Kasumi-1 (cell line): Measurements from ENCODE around the gene DAGLA.

ENCODE experiments used
- DNase-seq, 2 experiments: peaks; one replicate each; lab custom pipeline; 2025; lab: John Stamatoyannopoulos, UW

The DAGLA gene

GRCh38 chr11:61779666-61780525 lies 99.7 kb downstream of the DAGLA start:
- DNase-seq = no peak

DNA sequence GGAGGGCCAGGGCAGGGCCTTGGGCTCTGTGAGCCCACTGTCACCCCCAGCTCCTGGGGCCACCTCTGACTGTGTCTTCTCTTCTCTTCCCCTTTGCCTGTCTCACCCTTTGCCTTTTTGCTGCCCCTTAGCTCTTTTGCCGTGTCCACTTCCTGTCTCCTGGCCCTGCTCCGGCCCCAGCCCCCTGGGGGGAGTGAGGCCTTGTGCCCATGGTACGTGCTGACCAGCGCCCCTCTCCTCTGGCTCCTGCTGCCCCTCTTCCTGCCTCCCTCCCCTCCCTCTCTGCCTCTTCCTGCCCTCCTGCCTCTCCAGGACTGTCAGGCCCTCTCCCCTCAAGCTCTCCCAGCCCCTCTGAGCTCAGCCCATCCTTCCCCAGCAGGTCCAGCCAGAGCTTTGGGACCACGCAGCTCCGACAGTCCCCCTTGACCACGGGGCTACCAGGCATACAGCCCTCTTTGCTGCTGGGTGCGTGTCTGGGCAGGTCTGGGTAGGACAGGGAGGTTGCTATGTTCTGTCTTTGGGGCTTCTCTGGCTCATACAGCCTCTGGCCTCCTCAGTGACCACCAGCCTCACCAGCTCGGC lies 100.5 kb downstream of the DAGLA start:
- DNase-seq = no peak

GRCh38 chr11:61781585-61781984 lies 101.4 kb downstream of the DAGLA start:
- DNase-seq = no peak

DNA sequence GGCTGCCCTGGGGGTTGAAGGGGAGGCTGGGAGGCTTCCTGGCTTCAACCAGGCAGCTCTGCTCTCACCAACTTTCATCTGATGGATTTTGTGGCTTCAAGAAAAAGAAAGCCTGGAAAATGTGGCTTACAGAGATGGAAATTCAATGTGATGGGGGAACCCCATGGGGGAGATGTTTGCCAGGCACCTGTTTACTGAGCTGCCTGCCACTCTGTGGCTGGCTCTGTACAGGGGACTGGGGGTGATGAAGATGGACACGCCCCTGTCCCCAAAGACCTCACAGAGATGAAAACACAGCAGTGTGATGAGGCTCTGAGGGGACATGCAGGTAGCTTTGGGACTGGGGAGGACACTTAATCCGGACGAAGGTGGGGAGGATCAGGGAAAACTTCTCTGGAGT lies 102.1 kb downstream of the DAGLA start:
- no peak for DNase-seq

- DNase-seq = no peak
Measured at GRCh38 chr11:61782841-61783240, 102.7 kb downstream of the DAGLA start.

DNA sequence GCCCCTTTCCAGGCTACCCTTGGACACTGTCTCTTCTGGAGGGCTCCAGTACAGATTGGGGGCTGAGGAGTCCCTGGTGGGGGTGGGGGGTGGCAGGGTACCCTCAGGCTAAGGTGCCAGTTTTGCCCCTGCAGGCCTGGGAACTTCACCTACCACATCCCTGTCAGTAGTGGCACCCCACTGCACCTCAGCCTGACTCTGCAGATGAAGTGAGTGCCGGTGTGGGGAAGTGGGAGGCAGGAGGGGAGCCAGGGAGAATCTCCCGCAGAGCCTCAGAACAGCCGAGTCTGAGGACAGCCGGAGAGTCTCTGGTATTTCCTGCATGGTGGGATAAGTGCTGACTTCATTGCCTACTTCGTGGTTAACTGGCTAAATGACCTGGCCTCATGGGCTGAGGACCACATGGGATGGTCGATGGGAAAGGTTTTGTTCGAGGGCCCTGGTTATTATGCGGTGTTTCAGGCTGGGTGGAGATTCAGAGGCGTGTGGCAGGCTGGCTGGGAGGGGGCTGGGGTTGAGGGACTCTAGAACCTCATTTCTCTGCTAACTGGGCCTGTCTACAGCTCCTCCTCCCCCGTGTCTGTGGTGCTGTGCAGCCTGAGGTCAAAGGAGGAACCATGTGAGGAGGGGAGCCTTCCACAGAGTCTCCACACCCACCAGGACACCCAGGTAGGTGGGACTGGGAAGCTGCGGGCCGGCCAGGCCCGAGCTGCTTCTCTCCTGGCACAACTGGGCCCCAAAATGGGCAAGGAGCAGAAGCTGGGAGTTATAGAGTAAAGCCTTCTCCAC lies 103.7 kb downstream of the DAGLA start:
- no peak for DNase-seq

- DNase-seq = no peak
Measured at GRCh38 chr11:61784506-61784805, 104.3 kb downstream of the DAGLA start.

DNA sequence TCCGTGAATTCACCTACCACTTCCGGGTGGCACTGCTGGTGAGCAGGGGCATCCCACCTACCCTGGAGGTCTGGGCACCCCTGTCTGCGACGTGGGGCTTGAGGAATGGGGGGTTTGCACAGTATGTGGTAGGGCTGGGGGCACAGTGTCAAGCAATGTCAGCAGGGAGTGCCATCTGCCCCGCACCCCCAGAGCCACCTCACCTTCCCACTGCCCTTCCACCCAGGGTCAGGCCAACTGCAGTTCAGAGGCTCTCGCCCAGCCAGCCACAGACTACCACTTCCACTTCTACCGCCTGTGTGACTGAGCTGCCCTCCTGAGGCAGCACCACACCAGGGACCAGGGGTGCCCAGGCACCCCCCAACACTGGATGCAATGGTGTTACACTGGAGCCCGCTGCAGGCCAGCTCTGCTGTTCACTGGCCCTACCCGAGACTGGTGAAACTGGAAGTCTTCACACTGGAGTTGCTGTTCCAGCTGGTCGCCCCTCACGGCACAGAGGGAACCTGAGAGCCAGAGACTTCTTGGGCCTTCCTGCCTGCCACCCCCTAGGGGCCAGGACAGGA lies 105.7 kb downstream of the DAGLA start:
- no peak for DNase-seq

DNA sequence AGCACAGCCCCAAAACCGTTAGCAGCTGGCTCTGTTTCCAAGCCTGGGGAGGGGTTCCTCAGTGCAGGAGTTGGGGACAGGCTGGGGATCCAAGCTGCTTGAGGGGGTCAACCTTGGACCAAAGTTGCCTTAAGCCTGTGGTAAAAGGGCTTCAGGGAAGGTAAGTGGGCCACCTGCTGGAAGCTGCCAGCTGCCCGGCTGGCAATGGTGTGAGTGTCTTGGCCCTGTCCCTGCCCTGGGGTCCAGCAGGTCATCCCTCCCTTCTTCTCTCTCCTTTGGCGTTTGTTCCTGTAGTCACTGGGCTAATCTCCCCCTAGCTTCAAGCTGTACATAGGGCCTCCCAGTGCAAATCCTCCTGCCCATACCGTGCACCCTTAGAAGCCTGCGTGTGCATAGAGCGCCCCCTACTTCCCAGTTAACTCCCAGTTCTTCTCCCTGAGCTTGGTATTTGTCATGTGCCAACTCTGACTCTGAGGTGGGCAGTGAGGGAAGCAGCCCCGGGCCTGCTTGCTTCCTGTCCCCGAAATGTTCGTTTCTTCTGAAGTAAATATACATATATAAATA lies 107.8 kb downstream of the DAGLA start:
- DNase-seq = peak; percentile 69 to 77

- peak; percentile 48 to 56 for DNase-seq
Measured at GRCh38 chr11:61791737-61792309, 111.6 kb downstream of the DAGLA start.

DNA sequence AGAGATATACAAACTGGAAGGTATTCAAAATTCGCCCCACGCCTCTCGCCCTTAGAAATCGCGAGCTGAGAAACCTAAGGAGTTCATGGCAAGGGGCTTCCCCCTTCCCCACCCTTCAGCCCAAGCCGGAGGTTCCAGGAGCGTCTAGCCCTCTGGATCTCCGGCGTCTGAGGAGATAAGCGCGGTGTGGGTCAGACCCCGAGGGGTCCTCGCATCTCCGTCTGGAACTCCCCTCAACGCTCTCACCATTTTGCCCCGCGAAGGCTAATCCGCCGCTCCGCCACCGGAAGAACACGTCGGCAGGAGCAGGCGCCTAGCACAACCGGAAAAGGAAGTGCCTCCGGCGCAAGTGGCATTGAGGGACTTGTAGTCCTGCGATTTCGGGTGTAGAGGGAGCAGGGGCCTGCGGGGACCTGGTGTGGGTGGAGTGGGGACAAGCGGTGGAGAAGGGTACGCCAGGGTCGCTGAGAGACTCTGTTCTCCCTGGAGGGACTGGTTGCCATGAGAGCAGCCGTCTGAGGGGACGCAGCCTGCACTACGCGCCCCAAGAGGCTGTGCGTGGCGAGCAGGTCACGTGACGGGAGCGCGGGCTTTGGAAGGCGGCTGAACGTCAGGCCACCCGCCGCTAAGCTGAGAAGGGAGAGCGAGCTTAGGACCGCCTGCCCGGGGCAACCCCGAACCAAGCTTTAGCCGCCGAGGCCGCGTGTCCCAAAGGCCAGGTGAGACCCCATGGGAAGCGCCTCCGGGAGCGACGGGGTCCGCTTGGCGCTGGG lies 112.3 kb downstream of the DAGLA start, which contains the start of the genes FEN1 and TMEM258:
FEN1 (plus strand) TSS at position 602 of the 773 bp plus-strand sequence. CDS start 2,451 bp downstream, outside the sequence.
TMEM258 (minus strand) TSS at position 290 of the 773 bp plus-strand sequence; CDS start at position 249, 41 bp downstream.
- peak; percentile 91 to 92 for DNase-seq

DNA sequence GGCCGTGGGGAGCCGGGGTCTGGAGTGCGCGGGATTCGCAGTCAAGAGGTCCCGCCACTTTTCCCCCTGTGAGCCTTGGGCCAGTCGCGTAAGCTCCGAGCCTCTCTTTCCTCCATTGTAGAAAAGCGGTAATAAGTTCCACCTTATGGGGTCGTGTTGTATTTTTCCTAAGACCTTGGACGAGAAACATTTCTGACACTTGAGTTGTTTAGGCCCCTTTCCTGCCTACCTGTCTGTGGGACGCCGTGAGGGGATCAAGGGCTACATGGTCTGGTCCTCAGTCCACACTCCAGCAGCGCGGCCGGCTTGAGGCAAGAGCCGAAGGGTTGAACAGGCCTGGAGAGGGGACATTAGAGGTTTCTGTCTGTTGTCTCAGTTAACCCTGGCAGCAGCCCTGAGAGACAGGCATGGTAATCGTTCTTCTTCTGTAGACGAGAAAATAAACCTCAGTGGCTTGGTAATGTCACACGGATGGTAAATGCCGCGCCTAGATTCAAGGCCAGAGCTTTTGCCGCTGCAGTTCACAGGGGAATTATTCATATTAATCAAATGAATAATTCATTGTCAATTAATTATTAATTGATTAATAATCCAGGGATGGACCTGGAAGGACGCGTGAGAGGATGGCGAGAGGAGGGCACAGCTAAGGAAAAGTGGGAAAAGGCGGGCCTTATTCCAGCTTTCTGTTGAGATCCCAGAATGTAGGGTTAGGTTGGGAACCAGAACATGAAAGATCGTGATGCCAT lies 113.1 kb downstream of the DAGLA start:
- DNase-seq = peak in 1 of 2 experiments; percentile 62

DNA sequence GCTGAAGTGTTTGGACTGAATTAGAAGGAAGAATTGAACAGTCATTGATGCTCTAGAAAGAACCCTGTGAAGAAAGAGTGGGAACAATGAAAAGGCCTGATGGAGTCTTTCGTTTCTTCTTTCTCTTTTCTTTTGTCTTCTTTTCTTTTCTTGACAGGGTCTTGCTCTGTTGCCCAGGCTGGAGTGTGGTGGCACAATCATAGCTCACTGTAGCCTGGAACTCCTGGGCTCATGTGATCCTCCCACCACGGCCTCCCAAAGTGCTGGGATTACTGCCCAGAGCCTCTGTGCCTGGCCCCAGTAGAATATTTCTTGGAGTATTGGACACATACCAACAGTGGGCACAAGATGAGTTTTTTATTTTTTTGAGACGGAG lies 113.6 kb downstream of the DAGLA start:
- no peak for DNase-seq

DNA sequence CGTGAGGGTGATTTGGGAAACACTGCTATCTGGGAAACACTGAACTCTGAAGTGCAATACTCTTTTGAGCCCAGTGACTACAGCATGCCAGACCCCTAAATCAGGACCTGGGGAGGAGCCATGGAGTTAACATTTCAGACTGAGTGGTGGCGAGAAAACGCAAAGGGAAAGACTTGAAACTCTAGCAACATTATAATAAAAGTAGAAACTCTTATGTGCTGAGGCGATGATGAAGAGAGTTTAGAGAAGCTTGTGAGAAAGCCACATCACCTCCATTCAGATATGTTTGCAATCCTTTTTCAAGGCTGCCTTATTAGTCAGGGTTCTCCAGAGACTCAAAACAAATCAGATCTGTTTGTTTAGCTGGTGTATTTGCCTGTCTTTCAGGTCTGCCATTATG lies 114.4 kb downstream of the DAGLA start:
- no peak for DNase-seq

GRCh38 chr11:61795459-61795858 lies 115.3 kb downstream of the DAGLA start:
- no peak for DNase-seq

- DNase-seq = no peak
Measured at GRCh38 chr11:61795876-61796526, 115.8 kb downstream of the DAGLA start.
